Measurements from ENCODE around the gene KLHL6. TPM values are rescaled to one million over a fixed set of nuclear protein-coding genes. Genes with fewer than 3 reads are reported as not detected.
"Not testable (repeated sequence)": the region's sequence is repeated elsewhere in the genome, so short reads cannot be mapped to it uniquely, and the experiment has no call there.

Gene KLHL6
- total and polyA plus RNA-seq, 10 of the 15 experiments (the other 5 are each of a cell fraction or from before 2014, with no cell fraction given), result 4.0 to 91.8 (median 24.4) TPM

- TF ChIP-seq E4F1 (IDR thresholded peaks at IDR 0.05; ENCODE audit: borderline replicate concordance, partially characterized antibody) (no peak), YY1 (IDR thresholded peaks at IDR 0.05; ENCODE audit: low read depth, low read length) (no peak)
Observed at GRCh38 chr3:183466575-183466974, 88.9 kb downstream of the KLHL6 start (continued).

- H3K36me3 ChIP-seq (ENCODE audit: control insufficient read depth in 2 of 2, insufficient read depth in 2 of 2, low read length in 1 of 2); H3K9ac ChIP-seq (ENCODE audit: control insufficient read depth, insufficient read depth, low read length); H3K27me3 ChIP-seq (replicated peaks in 1 of 2; ENCODE audit: control insufficient read depth in 2 of 2, insufficient read depth in 2 of 2, low read length in 1 of 2); SMC1A ChIA-PET (ENCODE audit: uncharacterized antibody, unreplicated experiment); BruUV-seq (replicated peaks); H3K27ac ChIP-seq (ENCODE audit: control insufficient read depth, insufficient read depth); CTCF ChIA-PET; ATAC-seq; H3K4me3 ChIP-seq; H3K4me2 ChIP-seq (ENCODE audit: control insufficient read depth, insufficient read depth); H4K20me1 ChIP-seq (ENCODE audit: control insufficient read depth, insufficient read depth); FAIRE-seq; intact Hi-C loops (cut with micrococcal nuclease; ENCODE audit: unreplicated experiment); DNase-seq (ENCODE audit: low read depth, low spot score); POLR2A ChIA-PET; H3K4me1 ChIP-seq (ENCODE audit: control insufficient read depth, insufficient read depth, low read length); H3K9me3 ChIP-seq (replicated peaks; ENCODE audit: control insufficient read depth, insufficient read depth, low read length); H3K79me2 ChIP-seq (ENCODE audit: control insufficient read depth, insufficient read depth, low read length); H2AFZ ChIP-seq (ENCODE audit: control insufficient read depth, low read depth, low read length): not testable (repeated sequence)
- RAD21 ChIA-PET (ENCODE audit: unreplicated experiment), result interaction anchor here (1.0 to 1.8 kb wide), 2 partner anchors 28 to 95 kb away, joined by 3 to 5 read pairs; no protein-coding TSS in a partner anchor
- 58% methylated on average over 13 of the region's 13 CpGs for WGBS (ENCODE audit: insufficient coverage, insufficient replicate concordance, low lambda C conversion rate, missing lambda C conversion rate)
- in situ Hi-C loops (cut with MboI), result loop anchor here (5.0 kb wide), 1 partner anchor 302 kb away; no protein-coding TSS in a partner anchor
Observed at GRCh38 chr3:183465710-183466109, 89.8 kb downstream of the KLHL6 start.

GRCh38 chr3:183464480-183464879 lies 91.0 kb downstream of the KLHL6 start:
- no peaks in the 10 kb centered on the region for H3K9me3 ChIP-seq (replicated peaks; ENCODE audit: control insufficient read depth, insufficient read depth, low read length)
- ChIA-PET RAD21 (ENCODE audit: unreplicated experiment) (interaction anchor here (1.8 kb wide), 1 partner anchor 27 kb away, joined by 5 read pairs; no protein-coding TSS in a partner anchor), POLR2A (no interaction called here), SMC1A (ENCODE audit: uncharacterized antibody, unreplicated experiment) (no interaction called here), CTCF (no interaction called here)
- H3K27me3 ChIP-seq (replicated peaks in 1 of 2; ENCODE audit: control insufficient read depth in 2 of 2, insufficient read depth in 2 of 2, low read length in 1 of 2), result no peaks in the 10 kb centered on the region
- DNase-seq (ENCODE audit: low read depth, low spot score) (no peak), ATAC-seq (no peak), FAIRE-seq (no peak)
- H3K79me2 ChIP-seq (ENCODE audit: control insufficient read depth, insufficient read depth, low read length), result no peaks in the 10 kb centered on the region
- no peak overlapping the region for H2AFZ ChIP-seq (ENCODE audit: control insufficient read depth, low read depth, low read length)
- BruUV-seq (replicated peaks), result no TSS peak
- in situ Hi-C loops (cut with MboI) (no loop called here), intact Hi-C loops (cut with micrococcal nuclease; ENCODE audit: unreplicated experiment) (no loop called here)
- TF ChIP-seq RUNX3 (IDR thresholded peaks at IDR 0.05; ENCODE audit: low read length), result no peak
- TF ChIP-seq SRF (IDR thresholded peaks at IDR 0.05; ENCODE audit: low read depth in 2 of 2, low read length in 2 of 2), result no peak
- TF ChIP-seq LARP7 (IDR thresholded peaks at IDR 0.05), result no peak
- TF ChIP-seq ZNF274 (IDR thresholded peaks at IDR 0.05; ENCODE audit: insufficient read depth, insufficient read length), result no peak
- no peak for TF ChIP-seq RFX5 (IDR thresholded peaks at IDR 0.05; ENCODE audit: low read depth, low read length)
- no peak overlapping the region for H3K27ac ChIP-seq (ENCODE audit: control insufficient read depth, insufficient read depth)
- H3K4me2 ChIP-seq (ENCODE audit: control insufficient read depth, insufficient read depth), result no peak overlapping the region
- 66% methylated on average over 2 of the region's 2 CpGs for WGBS (ENCODE audit: insufficient coverage, insufficient replicate concordance, low lambda C conversion rate, missing lambda C conversion rate)
- no peaks in the 10 kb centered on the region for H4K20me1 ChIP-seq (ENCODE audit: control insufficient read depth, insufficient read depth)
- H3K36me3 ChIP-seq (ENCODE audit: control insufficient read depth in 2 of 2, insufficient read depth in 2 of 2, low read length in 1 of 2), result no peaks in the 10 kb centered on the region
- H3K4me1 ChIP-seq (ENCODE audit: control insufficient read depth, insufficient read depth, low read length), result no peaks in the 10 kb centered on the region
- no peak overlapping the region for H3K4me3 ChIP-seq
- no peak overlapping the region for H3K9ac ChIP-seq (ENCODE audit: control insufficient read depth, insufficient read depth, low read length)
